Lower lobe of right lung (tissue), 2 donors: Measurements from ENCODE around the gene HDAC4. TPM values are rescaled to one million over a fixed set of nuclear protein-coding genes. Genes with fewer than 3 reads are reported as not detected.

ENCODE experiments used
- ATAC-seq, 2 donors: fragments of 200-7000 bp; cut with Tn5 transposase; one replicate each; pipeline ENCODE4 v1.9.1; 2020 to 2022; ENCODE audit warnings: mild to moderate bottlenecking in 2 of 2, moderate library complexity in 2 of 2
- DNase-seq: peaks from one replicate; pipeline ENCODE4 v3.0.0-alpha.2; 2020
- H3K27ac ChIP-seq: fragments of 200-600 bp; one replicate; pipeline ENCODE4 v1.8.0; 2022
- H3K27me3 ChIP-seq: fragments of 200-600 bp; one replicate; pipeline ENCODE4 v1.8.0; 2022; ENCODE audit warnings: low read depth
- H3K36me3 ChIP-seq: fragments of 200-600 bp; one replicate; pipeline ENCODE4 v1.8.0; 2022; ENCODE audit warnings: mild to moderate bottlenecking
- H3K4me1 ChIP-seq: fragments of 200-600 bp; one replicate; pipeline ENCODE4 v1.8.0; 2022
- H3K4me3 ChIP-seq: fragments of 200-600 bp; one replicate; pipeline ENCODE4 v1.8.0; 2022; ENCODE audit warnings: mild to moderate bottlenecking
- H3K9me3 ChIP-seq: fragments of 200-600 bp; one replicate; pipeline ENCODE4 v1.8.0; 2022
- CTCF ChIP-seq: fragments of 200-600 bp; IDR thresholded peaks from one replicate; pipeline ENCODE4 v1.8.0; 2022; ENCODE audit warnings: antibody characterized with exemption, mild to moderate bottlenecking
- intact Hi-C: fragments of 100-400 bp; cut with DNase I; formaldehyde crosslinking; loops from one replicate; pipeline ENCODE4 v1.11.0; 2022
- total RNA-seq: library from RNA; stranded (reverse); fragmentation: NEBNext Ultra II Directional; extraction: Animal tissue kit (Norgen Biotek cat#: 25700); gene quantifications from one replicate; pipeline ENCODE4 v1.2.1, GENCODE V29; 2021
- donor health status: DM: no; HTN: yes; CAD: no; lungs with severe emphysema.

Gene HDAC4
- total RNA-seq, 1 donor from 2014 or later = 44.9 TPM

GRCh38 chr2:239259603-239260298 is 141.1 kb downstream of the HDAC4 start:
- Histone ChIP-seq H3K36me3 (no peaks in the 10 kb centered on the region), H3K4me1 (peaks cover 50% of the 10 kb centered on the region), H3K9me3 (no peaks in the 10 kb centered on the region), H3K27ac (peak overlapping the region; percentile 66), H3K27me3 (no peaks in the 10 kb centered on the region), H3K4me3 (no peak overlapping the region)
- intact Hi-C loops = no loop called here
- ATAC-seq (peak; percentile 56 to 67), DNase-seq (no peak)
- no peak for TF ChIP-seq CTCF

DNA sequence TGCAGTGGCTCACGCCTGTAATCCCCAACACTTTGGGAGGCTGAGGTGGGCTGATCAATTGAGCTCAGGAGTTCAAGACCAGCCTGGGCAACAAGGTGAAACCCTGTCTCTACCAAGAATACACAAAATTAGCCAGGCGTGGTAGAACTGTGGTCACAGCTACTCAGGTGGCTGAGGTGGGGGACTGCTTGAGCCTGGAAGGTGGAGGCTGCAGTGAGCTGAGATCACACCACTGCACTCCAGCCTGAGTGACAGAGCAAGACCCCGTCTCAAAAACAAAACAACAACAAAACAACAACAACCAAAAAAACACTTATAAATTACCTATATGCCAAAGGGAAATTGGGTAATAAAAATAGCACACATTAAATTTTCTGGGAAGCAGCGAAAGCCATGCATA is 141.6 kb downstream of the HDAC4 start:
- H3K27me3 ChIP-seq = no peaks in the 10 kb centered on the region
- H3K9me3 ChIP-seq = no peaks in the 10 kb centered on the region
- intact Hi-C loops = no loop called here
- no peak overlapping the region for H3K4me3 ChIP-seq
- no peaks in the 10 kb centered on the region for H3K36me3 ChIP-seq
- DNase-seq (no peak), ATAC-seq (no peak)
- H3K4me1 ChIP-seq = peaks cover 44% of the 10 kb centered on the region
- no peak for TF ChIP-seq CTCF
- peak overlapping the region; percentile 66 for H3K27ac ChIP-seq

DNA sequence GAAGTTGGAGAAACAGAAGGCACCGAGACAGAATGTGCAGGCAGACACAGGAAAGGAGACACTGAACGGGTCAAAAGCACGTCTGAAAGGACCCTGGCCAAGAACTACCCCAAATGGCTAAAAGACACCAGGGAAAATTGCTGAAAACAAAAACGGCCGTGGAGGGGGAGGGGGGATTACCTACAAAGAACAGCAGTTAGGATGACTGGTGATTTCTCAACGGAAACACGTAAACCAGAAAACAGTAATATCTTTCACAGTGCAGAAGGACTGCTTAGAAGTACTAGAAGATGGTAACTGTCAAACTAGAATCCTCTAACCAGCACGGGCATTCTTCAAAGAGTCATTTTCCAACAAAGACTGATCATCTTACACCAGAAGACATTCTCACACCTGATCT is 142.6 kb downstream of the HDAC4 start:
- H3K9me3 ChIP-seq = no peaks in the 10 kb centered on the region
- ATAC-seq = no peak
- no peak overlapping the region for H3K27ac ChIP-seq
- H3K27me3 ChIP-seq = no peaks in the 10 kb centered on the region
- intact Hi-C loops = no loop called here
- H3K4me1 ChIP-seq = peaks cover 43% of the 10 kb centered on the region
- H3K4me3 ChIP-seq = no peak overlapping the region
- no peak for TF ChIP-seq CTCF
- DNase-seq = no peak
- no peaks in the 10 kb centered on the region for H3K36me3 ChIP-seq

- Histone ChIP-seq H3K4me3 (no peak overlapping the region), H3K4me1 (peaks cover 50% of the 10 kb centered on the region), H3K27me3 (no peaks in the 10 kb centered on the region), H3K9me3 (no peaks in the 10 kb centered on the region), H3K36me3 (no peaks in the 10 kb centered on the region), H3K27ac (no peak overlapping the region)
- ATAC-seq (peak in 1 of 2 donors; percentile 52), DNase-seq (no peak)
- TF ChIP-seq CTCF = no peak
- intact Hi-C loops = no loop called here
These were observed 143.3 kb downstream of the HDAC4 start for GRCh38 chr2:239257511-239257937.

DNA sequence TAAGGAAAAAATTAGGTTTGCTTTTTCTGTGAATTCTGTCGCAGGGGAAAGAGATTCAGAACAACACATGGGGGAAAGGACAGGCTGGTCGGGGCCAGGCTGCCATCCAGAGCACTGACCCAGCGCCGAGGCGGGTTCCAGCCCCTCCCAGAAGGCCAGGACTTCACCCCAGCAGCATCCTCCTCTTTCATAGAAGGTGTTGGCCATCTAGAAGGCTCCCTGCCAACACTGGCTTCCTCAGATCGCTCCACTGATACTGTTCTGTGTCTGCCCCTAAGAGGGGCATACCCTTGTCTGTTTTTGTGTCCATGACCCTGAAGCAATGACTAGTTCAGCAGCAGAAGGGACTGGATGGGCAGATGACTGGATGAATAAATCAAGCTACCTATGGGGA is 144.5 kb downstream of the HDAC4 start:
- H3K27me3 ChIP-seq = no peaks in the 10 kb centered on the region
- H3K9me3 ChIP-seq = no peaks in the 10 kb centered on the region
- no peak overlapping the region for H3K27ac ChIP-seq
- intact Hi-C loops = no loop called here
- H3K36me3 ChIP-seq = no peaks in the 10 kb centered on the region
- H3K4me3 ChIP-seq = no peak overlapping the region
- no peak for DNase-seq
- peaks cover 61% of the 10 kb centered on the region for H3K4me1 ChIP-seq
- ATAC-seq = no peak
- TF ChIP-seq CTCF = no peak
